ENCODE measurements around the gene NEURL1. TPM values are rescaled to one million over a fixed set of nuclear protein-coding genes. Genes with fewer than 3 reads are reported as not detected.

Gene NEURL1
- total and polyA plus RNA-seq, 4 donors: 0.16 to 2.8 (median 0.35) TPM

DNA sequence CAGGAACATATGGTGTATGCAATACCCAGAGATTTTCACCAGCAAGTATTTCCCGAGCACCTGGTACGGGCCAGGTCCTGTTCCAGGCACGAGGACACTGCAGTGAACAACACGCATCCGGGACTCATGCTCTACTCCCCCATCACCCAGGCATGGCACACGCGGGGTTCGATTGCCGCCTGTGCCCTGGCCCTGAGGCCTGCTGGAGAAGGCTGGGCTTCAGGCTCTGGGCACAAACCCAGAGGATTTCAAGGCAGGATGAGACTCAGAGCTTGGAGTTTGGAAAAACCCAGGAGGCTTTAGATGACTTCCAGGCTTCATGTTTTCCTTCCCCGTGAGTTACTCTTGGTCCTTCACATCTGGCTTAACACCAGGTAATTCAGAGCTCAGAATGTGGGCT, 143.5 kb downstream of the NEURL1 start:
- Histone ChIP-seq H3K27me3 (ENCODE audit: control insufficient read depth in 1 of 2, insufficient read depth in 2 of 2, low read length in 1 of 2) (no peaks in the 10 kb centered on the region), H3K27ac (ENCODE audit: low read depth in 1 of 2, low read length in 2 of 2) (peak overlapping the region in 1 of 2 donors; percentile 94), H3K9me3 (ENCODE audit: control insufficient read depth, low read length) (no peaks in the 10 kb centered on the region), H3K4me1 (ENCODE audit: control insufficient read depth in 1 of 2, insufficient read depth in 2 of 2, low read length in 2 of 2) (peaks cover 0 to 10% of the 10 kb centered on the region in 2 donors), H3K36me3 (ENCODE audit: control insufficient read depth in 1 of 2, insufficient read depth in 2 of 2, low read length in 1 of 2) (no peaks in the 10 kb centered on the region), H3K4me3 (ENCODE audit: low read length in 2 of 2) (no peak overlapping the region)
- 10 to 18% methylated on average over 10 of the region's 10 CpGs for WGBS, 2 donors
- ATAC-seq (ENCODE audit: low FRiP score) (peak; percentile 2), DNase-seq (no peak)
- intact Hi-C loops (cut with DNase I): no loop called here

DNA sequence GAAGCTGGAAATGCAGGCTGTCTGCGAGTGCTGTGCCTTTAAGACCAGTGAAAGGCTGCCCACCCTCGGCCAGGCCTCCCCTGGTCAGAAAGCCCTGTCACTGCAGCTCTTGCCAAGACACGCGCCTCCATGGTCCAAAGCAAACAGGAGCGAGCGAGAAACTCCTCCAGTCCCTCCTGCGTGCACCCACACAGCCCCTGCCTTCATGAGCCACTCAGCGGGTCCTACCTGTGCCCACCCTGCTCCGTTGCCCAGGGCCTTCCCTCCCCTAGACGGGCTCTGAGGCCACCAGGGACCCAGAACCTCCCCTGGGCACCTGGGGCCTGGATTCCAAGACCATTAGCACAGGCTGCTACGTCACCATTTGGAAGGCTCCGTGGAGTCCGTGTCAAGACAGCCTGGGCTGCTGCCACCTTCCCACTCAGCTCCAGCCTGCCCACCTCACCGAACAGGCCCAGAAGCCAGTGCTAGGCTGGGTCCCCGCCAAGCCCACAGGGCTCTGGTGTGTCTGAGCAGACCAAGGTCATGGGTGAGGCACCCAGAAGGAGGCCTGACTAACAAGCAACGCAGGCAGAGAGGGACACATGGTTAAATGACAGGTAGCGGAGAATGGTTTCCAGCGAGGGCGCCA, 144.5 kb downstream of the NEURL1 start:
- 2 to 9% methylated on average over 19 of the region's 19 CpGs for WGBS, 2 donors
- H3K4me1 ChIP-seq (ENCODE audit: control insufficient read depth in 1 of 2, insufficient read depth in 2 of 2, low read length in 2 of 2): peaks cover 0 to 10% of the 10 kb centered on the region in 2 donors
- intact Hi-C loops (cut with DNase I): no loop called here
- peak overlapping the region; percentile 78 to 94 for H3K27ac ChIP-seq (ENCODE audit: low read depth in 1 of 2, low read length in 2 of 2)
- DNase-seq (peak; percentile 96 to 97), ATAC-seq (ENCODE audit: low FRiP score) (peak; percentile 89)
- no peak overlapping the region for H3K4me3 ChIP-seq (ENCODE audit: low read length in 2 of 2)
- H3K9me3 ChIP-seq (ENCODE audit: control insufficient read depth, low read length): no peaks in the 10 kb centered on the region
- no peaks in the 10 kb centered on the region for H3K36me3 ChIP-seq (ENCODE audit: control insufficient read depth in 1 of 2, insufficient read depth in 2 of 2, low read length in 1 of 2)
- H3K27me3 ChIP-seq (ENCODE audit: control insufficient read depth in 1 of 2, insufficient read depth in 2 of 2, low read length in 1 of 2): no peaks in the 10 kb centered on the region

DNA sequence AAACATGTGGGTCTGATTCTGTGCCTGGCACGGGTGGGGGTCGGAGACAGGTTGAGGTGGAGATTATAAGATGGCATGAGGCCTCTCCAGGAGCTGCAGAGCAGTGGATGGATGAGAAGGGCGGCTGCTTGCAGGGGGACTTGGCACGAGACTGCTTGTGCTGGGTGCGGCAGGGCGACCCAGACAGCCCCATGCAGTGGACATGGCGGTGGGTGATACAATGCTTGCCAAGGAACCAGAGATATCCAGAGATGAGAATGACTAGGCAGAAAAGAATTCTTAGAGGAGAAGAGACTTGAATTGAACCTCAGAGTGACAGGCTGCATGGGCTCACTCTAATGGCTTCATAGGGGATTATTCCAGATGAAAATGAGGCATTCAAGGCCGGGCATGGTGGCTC, 145.4 kb downstream of the NEURL1 start:
- intact Hi-C loops (cut with DNase I): no loop called here
- peaks cover 0 to 10% of the 10 kb centered on the region in 2 donors for H3K4me1 ChIP-seq (ENCODE audit: control insufficient read depth in 1 of 2, insufficient read depth in 2 of 2, low read length in 2 of 2)
- H3K27me3 ChIP-seq (ENCODE audit: control insufficient read depth in 1 of 2, insufficient read depth in 2 of 2, low read length in 1 of 2): no peaks in the 10 kb centered on the region
- no peak overlapping the region for H3K4me3 ChIP-seq (ENCODE audit: low read length in 2 of 2)
- ATAC-seq (ENCODE audit: low FRiP score) (no peak), DNase-seq (no peak)
- no peaks in the 10 kb centered on the region for H3K36me3 ChIP-seq (ENCODE audit: control insufficient read depth in 1 of 2, insufficient read depth in 2 of 2, low read length in 1 of 2)
- WGBS, 2 donors: 75 to 86% methylated on average over 8 of the region's 8 CpGs
- H3K27ac ChIP-seq (ENCODE audit: low read depth in 1 of 2, low read length in 2 of 2): peak overlapping the region in 1 of 2 donors; percentile 83
- no peaks in the 10 kb centered on the region for H3K9me3 ChIP-seq (ENCODE audit: control insufficient read depth, low read length)

- H3K4me1 ChIP-seq (ENCODE audit: control insufficient read depth in 1 of 2, insufficient read depth in 2 of 2, low read length in 2 of 2): peaks cover 0 to 12% of the 10 kb centered on the region in 2 donors
- intact Hi-C loops (cut with DNase I): no loop called here
- WGBS, 2 donors: 56 to 64% methylated on average over 11 of the region's 11 CpGs
- H3K4me3 ChIP-seq (ENCODE audit: low read length in 2 of 2): no peak overlapping the region
- H3K9me3 ChIP-seq (ENCODE audit: control insufficient read depth, low read length): no peaks in the 10 kb centered on the region
- H3K27me3 ChIP-seq (ENCODE audit: control insufficient read depth in 1 of 2, insufficient read depth in 2 of 2, low read length in 1 of 2): no peaks in the 10 kb centered on the region
- ATAC-seq (ENCODE audit: low FRiP score) (no peak), DNase-seq (no peak)
- H3K27ac ChIP-seq (ENCODE audit: low read depth in 1 of 2, low read length in 2 of 2): no peak overlapping the region
- H3K36me3 ChIP-seq (ENCODE audit: control insufficient read depth in 1 of 2, insufficient read depth in 2 of 2, low read length in 1 of 2): no peaks in the 10 kb centered on the region
Observed at GRCh38 chr10:103640436-103641181, 147.1 kb downstream of the NEURL1 start.

DNA sequence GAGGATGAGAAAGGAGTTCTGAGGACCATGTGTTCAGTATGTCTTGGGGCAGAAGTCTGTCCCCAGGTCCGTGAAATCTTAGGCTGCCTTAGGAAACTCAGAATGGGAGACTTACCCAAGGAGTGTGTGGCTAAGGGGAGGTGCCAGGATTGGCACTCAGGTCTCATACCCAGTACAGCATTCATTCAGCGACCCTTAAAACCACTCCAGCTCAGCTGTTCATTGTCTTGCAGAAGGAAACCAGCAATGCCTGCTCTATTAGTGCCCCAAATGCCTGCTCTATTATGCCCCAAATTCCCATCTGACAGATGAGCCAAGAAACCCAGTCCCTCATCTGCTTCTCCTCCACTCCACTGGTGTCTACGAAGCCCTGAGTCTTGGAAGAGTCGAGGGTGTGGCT, 147.8 kb downstream of the NEURL1 start:
- Histone ChIP-seq H3K27ac (ENCODE audit: low read depth in 1 of 2, low read length in 2 of 2) (no peak overlapping the region), H3K27me3 (ENCODE audit: control insufficient read depth in 1 of 2, insufficient read depth in 2 of 2, low read length in 1 of 2) (no peaks in the 10 kb centered on the region), H3K9me3 (ENCODE audit: control insufficient read depth, low read length) (no peaks in the 10 kb centered on the region), H3K4me1 (ENCODE audit: control insufficient read depth in 1 of 2, insufficient read depth in 2 of 2, low read length in 2 of 2) (peaks cover 0 to 12% of the 10 kb centered on the region in 2 donors), H3K4me3 (ENCODE audit: low read length in 2 of 2) (no peak overlapping the region), H3K36me3 (ENCODE audit: control insufficient read depth in 1 of 2, insufficient read depth in 2 of 2, low read length in 1 of 2) (no peaks in the 10 kb centered on the region)
- intact Hi-C loops (cut with DNase I): no loop called here
- ATAC-seq (ENCODE audit: low FRiP score) (no peak), DNase-seq (no peak)
- WGBS, 2 donors: 88 to 89% methylated on average over 4 of the region's 4 CpGs

Other genes starting within 250 kb of the NEURL1 start
- not detected for gene RPEL1, start 247.8 kb upstream of the NEURL1 start, total RNA-seq
- not detected for gene RPEL1, start 247.8 kb upstream of the NEURL1 start, polyA plus RNA-seq
- not detected for gene INA, start 216.6 kb upstream of the NEURL1 start, total RNA-seq
- under 1 TPM in 1 of 2 donors, not detected in 1; 0.08 TPM for gene INA, start 216.6 kb upstream of the NEURL1 start, polyA plus RNA-seq
- gene PCGF6, start 142.6 kb upstream of the NEURL1 start, total RNA-seq: 1 to 10 TPM; 8.1 to 9.7 TPM
- 1 to 10 TPM; 6.4 to 9.8 TPM for gene PCGF6, start 142.6 kb upstream of the NEURL1 start, polyA plus RNA-seq
- 1 to 10 TPM; 2.2 to 3.0 TPM for gene TAF5, start 125.7 kb upstream of the NEURL1 start, total RNA-seq
- gene TAF5, start 125.7 kb upstream of the NEURL1 start, polyA plus RNA-seq: 1 to 10 TPM in 1 of 2 donors, under 1 TPM in 1; 0.63 to 3.1 TPM
- 100 to 1,000 TPM; 186 to 240 TPM for gene ATP5MK, start 97.2 kb upstream of the NEURL1 start, total RNA-seq
- 1,000 to 10,000 TPM in 1 of 2 donors, 100 to 1,000 TPM in 1; 657 to 1,555 TPM for gene ATP5MK, start 97.2 kb upstream of the NEURL1 start, polyA plus RNA-seq
- 10 to 100 TPM; 22.7 to 24.2 TPM for gene PDCD11, start 97.1 kb upstream of the NEURL1 start, total RNA-seq
- 10 to 100 TPM in 1 of 2 donors, 1 to 10 TPM in 1; 6.0 to 11.1 TPM for gene PDCD11, start 97.1 kb upstream of the NEURL1 start, polyA plus RNA-seq
- 10 to 100 TPM; 52.8 to 81.9 TPM for gene CALHM2, start 41.3 kb upstream of the NEURL1 start, total RNA-seq
- gene CALHM2, start 41.3 kb upstream of the NEURL1 start, polyA plus RNA-seq: 10 to 100 TPM; 31.7 to 90.4 TPM
- gene CALHM1, start 34.8 kb upstream of the NEURL1 start, total RNA-seq: not detected
- gene CALHM1, start 34.8 kb upstream of the NEURL1 start, polyA plus RNA-seq: not detected
- gene CALHM3, start 14.5 kb upstream of the NEURL1 start, total RNA-seq: not detected
- gene CALHM3, start 14.5 kb upstream of the NEURL1 start, polyA plus RNA-seq: not detected